GM18499 (cell line): ENCODE measurements around the gene PPOX.

Source experiments
- ATAC-seq: cut with Tn5 transposase; IDR thresholded peaks from one replicate; pipeline ENCODE4 v1.9.1; 2021; ENCODE audit warnings: moderate number of reproducible peaks; ENCODE audit not compliant: insufficient read depth, unreplicated experiment

The PPOX gene

GRCh38 chr1:161196111-161196510 is 29.9 kb downstream of the PPOX start:
- no peak for ATAC-seq

DNA sequence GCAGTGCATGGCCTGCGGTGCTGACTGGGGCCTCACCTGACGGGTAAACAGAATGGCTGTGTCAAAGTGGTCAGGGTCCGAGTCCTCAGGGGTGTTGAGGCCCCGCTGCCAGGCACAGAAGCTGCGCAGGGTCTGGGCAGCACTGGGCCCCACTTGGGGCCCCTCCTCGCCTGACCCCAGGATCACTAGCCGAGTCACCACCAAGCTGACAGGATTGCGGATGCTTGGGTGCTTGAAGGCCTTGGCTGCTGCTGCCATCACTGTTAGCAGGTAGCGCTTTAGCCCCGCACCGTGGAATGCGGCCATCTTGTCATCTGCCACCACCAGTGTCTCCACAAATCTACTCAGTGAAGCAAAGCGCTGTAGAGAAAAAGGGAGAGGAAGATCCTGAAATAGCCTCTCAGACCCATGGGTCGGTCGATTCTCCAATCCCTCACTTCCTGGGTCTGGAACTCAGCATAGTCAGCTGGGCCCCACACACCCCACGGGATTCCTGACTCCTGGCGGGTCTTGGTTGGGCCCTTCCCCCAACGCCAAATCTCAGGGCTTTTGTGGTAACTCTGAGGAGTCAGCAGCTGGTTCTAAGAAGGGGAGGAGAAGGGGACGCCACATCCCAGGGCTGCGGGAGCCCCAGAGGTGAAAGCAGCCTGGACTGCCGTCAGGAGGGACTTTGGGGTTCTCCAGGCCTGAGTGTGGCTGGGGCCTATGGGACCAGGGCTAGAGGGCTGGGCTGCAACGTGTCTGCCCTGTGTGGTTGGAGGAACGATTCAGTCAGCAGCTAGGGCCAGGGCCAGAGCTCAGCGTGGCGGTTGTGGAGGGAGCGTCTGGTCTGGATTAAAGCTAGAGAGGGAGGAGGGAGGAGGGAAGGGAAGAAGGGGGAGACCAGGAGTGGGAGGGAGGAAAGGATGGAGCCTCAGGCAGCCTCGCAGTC is 30.6 kb downstream of the PPOX start:
- no peak for ATAC-seq

DNA sequence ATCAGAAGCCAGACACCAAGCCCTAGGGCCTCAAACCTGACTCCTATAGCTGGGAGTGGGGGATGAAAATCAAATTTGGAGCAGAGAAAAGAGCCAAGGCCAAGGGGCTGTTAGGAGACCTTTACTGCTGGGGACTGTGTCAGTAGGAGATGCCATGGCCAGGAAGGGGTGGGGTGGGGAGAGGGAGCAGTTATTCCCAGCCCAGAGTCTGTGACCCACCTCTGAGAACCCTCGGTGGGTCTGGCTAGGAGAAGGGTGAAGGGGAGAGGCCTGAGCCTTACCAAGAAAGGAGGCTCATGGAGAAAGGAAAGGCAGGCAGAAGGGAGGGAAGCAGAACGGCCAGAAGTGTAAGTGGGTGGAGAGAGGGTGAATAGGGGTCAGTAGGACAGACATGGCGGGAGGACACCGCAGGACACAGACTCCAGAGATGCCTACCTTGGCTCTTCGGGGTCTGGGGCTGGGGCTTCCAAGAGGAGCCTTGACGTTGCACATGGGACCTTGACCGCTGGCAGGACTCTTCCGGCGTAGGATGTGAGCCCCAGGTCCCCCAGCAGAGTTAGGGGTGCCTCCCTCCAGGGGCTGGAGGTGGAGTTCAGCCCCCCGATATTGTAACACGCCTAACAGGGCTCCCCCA is 31.5 kb downstream of the PPOX start:
- no peak for ATAC-seq

GRCh38 chr1:161198194-161198896 is 32.1 kb downstream of the PPOX start:
- ATAC-seq, result no peak

GRCh38 chr1:161198897-161199431 is 32.7 kb downstream of the PPOX start, which contains the start of gene ADAMTS4:
Gene ADAMTS4, minus strand, starts transcription at chr1:161199054. Its CDS starts 427 bp downstream, at chr1:161198627.
- no peak for ATAC-seq

GRCh38 chr1:161199506-161200139 is 33.4 kb downstream of the PPOX start:
- no peak for ATAC-seq

GRCh38 chr1:161200421-161200991 is 34.3 kb downstream of the PPOX start:
- no peak for ATAC-seq

- ATAC-seq, result no peak
Observed at GRCh38 chr1:161200992-161201835, 35.0 kb downstream of the PPOX start.

DNA sequence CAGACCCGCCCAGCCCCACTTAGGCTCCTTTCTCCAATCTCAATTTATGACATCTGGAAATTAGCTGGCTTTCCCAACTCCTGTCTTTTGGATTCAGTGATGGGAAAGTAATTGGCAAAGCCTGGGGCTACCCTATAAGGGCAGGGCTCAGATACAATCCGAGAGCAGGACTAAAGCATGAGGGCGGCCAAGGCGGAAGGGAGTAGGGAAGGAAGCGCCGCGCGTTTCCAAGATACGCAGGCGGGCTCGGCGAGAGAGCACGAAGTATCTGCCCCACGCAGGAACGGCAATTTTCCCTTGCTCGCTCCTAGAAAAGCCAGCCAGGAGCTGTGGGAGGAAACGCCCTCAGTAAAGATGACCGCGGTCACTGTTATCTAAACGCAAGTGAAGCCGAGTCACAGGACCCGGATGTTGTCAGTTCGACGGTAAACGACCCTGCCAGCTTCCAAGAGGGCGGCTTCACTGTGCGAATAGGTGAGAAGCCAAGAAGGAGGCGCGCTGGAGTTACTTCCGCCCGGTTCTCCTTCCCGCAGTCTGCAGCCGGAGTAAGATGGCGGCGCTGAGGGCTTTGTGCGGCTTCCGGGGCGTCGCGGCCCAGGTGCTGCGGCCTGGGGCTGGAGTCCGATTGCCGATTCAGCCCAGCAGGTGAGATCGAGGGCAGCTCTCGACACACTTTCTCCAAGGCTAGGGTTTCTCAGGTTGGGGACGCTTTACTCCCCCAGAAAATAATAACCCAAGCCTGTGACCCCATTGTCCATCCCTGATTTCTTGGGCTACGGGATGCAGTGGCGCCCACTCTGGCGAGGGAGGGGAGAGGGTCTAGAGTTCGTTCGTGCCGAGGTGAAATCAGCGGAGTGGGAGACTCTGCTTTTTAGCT is 35.8 kb downstream of the PPOX start, which contains the start of gene NDUFS2:
Gene NDUFS2, plus strand, starts transcription at position 532 of the 877 bp plus-strand sequence. Its CDS starts 19 bp downstream, at position 551.
- ATAC-seq, result peak; percentile 89

DNA sequence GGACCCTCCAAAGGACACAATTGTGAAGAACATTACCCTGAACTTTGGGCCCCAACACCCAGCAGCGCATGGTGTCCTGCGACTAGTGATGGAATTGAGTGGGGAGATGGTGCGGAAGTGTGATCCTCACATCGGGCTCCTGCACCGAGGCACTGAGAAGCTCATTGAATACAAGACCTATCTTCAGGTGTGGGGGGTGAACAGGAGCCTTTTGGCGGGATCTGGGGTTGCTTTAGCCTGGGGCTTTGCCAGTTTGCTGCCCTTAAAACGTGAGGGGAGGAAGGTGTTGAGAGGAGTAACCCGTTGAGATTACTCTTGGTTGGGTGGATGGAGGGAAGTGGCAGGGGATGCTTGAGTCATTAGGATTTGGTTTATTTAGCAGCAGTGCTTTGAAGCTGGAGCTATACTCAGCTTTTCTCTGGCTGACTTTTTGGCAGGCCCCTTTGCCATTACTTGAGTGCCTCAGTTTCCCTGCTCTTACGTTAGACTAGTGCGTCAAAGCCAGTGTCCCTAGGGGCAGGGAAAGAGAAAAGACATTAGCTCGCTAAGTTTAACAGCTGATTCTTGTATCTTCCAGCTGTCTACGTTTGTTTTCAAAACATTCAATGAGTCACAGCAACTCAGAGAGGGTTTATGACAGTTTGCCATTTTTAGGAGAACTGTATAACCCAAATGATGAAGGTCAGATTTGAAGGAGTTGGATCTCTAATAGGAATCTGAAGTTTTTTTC is 40.4 kb downstream of the PPOX start:
- no peak for ATAC-seq

GRCh38 chr1:161207173-161207572 is 40.9 kb downstream of the PPOX start:
- no peak for ATAC-seq

DNA sequence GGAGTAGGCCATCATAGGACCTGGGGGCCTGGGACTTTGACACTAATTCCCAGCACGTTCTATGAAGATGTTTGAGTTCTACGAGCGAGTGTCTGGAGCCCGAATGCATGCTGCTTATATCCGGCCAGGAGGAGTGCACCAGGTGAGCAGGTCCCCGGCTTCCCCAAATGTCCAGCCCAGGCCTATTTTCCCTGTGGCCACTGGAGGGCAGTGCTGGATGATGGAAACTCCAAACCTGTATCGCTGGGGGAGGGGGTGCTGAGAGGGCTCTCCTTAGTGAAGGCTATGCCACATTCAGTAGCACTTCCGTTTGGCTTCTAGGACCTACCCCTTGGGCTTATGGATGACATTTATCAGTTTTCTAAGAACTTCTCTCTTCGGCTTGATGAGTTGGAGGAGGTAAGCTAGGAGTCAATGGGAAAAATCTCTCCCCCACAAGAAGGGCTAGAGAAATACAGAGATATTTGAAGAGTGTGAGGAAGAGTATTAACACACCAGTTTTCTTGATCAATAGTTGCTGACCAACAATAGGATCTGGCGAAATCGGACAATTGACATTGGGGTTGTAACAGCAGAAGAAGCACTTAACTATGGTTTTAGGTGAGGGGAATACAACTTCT is 43.7 kb downstream of the PPOX start:
- ATAC-seq, result no peak

DNA sequence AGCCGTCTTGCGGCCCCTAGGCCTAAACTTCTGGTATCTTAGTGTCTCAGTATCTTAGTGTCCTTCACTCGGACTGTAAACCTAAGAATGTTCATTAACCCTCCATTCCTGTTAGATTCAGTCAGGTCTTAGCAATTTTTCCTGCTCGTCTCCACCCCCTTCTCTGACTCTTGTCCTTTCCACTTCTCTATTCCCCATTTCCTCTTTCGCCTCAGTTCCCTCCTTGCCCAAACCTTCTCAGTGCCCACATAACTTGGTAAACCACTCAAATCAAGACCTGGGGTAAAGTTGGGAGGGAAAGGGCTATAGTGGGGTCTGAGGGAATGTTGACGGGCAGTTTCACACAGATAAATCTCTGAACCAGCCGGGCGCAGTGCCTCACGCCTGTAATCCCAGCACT is 48.1 kb downstream of the PPOX start:
- no peak for ATAC-seq

- no peak for ATAC-seq
Observed at GRCh38 chr1:161215076-161215475, 48.9 kb downstream of the PPOX start, which contains the start of gene FCER1G. Gene FCER1G, plus strand, starts transcription at chr1:161215295. Its CDS starts 27 bp downstream, at chr1:161215322.

GRCh38 chr1:161216945-161217712 is 50.9 kb downstream of the PPOX start:
- ATAC-seq, result peak; percentile 84

DNA sequence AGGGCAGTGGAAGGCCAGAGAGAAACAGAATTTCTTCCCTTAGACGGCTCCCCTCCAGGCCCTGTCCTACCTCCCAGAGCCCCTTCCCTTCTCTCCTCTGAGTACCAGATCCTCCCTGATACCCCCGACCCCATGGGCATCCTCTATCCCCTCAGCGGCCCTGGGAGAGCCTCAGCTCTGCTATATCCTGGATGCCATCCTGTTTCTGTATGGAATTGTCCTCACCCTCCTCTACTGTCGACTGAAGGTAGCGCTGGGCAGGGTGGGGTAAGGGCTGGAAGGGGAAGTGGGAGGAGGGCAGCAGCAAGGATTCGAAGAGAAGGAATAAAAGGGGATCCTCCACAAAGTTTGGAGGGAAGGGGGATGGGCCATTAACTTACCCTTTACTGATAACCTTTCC is 51.6 kb downstream of the PPOX start:
- no peak for ATAC-seq
